DMS153 treated with DMSO at 0.1 percent for 48 hours (cell line): ENCODE results near the gene GLRA2.

Experiments
- DNase-seq: peaks from one replicate; lab custom pipeline; 2025; ENCODE audit not compliant: unreplicated experiment; lab: John Stamatoyannopoulos, UW

The GLRA2 gene

GRCh38 chrX:14529290-14529989, at the start of gene GLRA2:
Gene GLRA2, plus strand, starts transcription at chrX:14529536. Its CDS starts 522 bp downstream, at chrX:14530058.
- no peak for DNase-seq

GRCh38 chrX:14489437-14489836, 39.9 kb upstream of the GLRA2 start:
- no peak for DNase-seq

GRCh38 chrX:14491689-14492088, 37.6 kb upstream of the GLRA2 start:
- no peak for DNase-seq

- no peak for DNase-seq
Measured at GRCh38 chrX:14496674-14497073, 32.7 kb upstream of the GLRA2 start.

- no peak for DNase-seq
Measured at GRCh38 chrX:14497184-14497666, 32.1 kb upstream of the GLRA2 start.

- DNase-seq, result no peak
Measured at GRCh38 chrX:14501327-14501726, 28.0 kb upstream of the GLRA2 start.

GRCh38 chrX:14504960-14505538, 24.3 kb upstream of the GLRA2 start:
- no peak for DNase-seq

GRCh38 chrX:14505648-14506047, 23.7 kb upstream of the GLRA2 start:
- no peak for DNase-seq

- DNase-seq, result no peak
Measured at GRCh38 chrX:14506866-14507265, 22.5 kb upstream of the GLRA2 start.

- DNase-seq, result no peak
Measured at GRCh38 chrX:14508025-14508690, 21.2 kb upstream of the GLRA2 start.

GRCh38 chrX:14509325-14510057, 19.8 kb upstream of the GLRA2 start:
- no peak for DNase-seq

GRCh38 chrX:14528629-14529289, 577 bp upstream of the GLRA2 start:
- DNase-seq, result peak; percentile 51

GRCh38 chrX:14533867-14534266, 4.5 kb downstream of the GLRA2 start:
- no peak for DNase-seq

- DNase-seq, result peak; percentile 1
Measured at GRCh38 chrX:14546190-14546589, 16.9 kb downstream of the GLRA2 start.

- no peak for DNase-seq
Measured at GRCh38 chrX:14554131-14554715, 24.9 kb downstream of the GLRA2 start.

GRCh38 chrX:14564058-14564457, 34.7 kb downstream of the GLRA2 start:
- DNase-seq, result no peak

GRCh38 chrX:14573161-14573560, 43.8 kb downstream of the GLRA2 start:
- no peak for DNase-seq

GRCh38 chrX:14581081-14581480, 51.7 kb downstream of the GLRA2 start:
- no peak for DNase-seq

GRCh38 chrX:14584548-14584947, 55.2 kb downstream of the GLRA2 start:
- DNase-seq, result no peak

- no peak for DNase-seq
Measured at GRCh38 chrX:14590216-14590615, 60.9 kb downstream of the GLRA2 start.
